Activated CD8-positive, alpha-beta memory T cell treated with anti-CD3 and anti-CD28 coated beads, Interleukin-2, amount 50 U/mL, for 1 hour (primary cell): ENCODE results near the gene ESRRG.
"Not testable (repeated sequence)": the region's sequence is repeated elsewhere in the genome, so short reads cannot be mapped to it uniquely, and the experiment has no call there.

Experiments
- DNase-seq: peaks from one replicate; pipeline ENCODE4 v3.0.0-alpha.2; 2020; ENCODE audit errors: extremely low read depth

Gene ESRRG

GRCh38 chr1:216563087-216563486 lies 160.1 kb downstream of the ESRRG start:
- no peak for DNase-seq

GRCh38 chr1:216562383-216562782 lies 160.8 kb downstream of the ESRRG start:
- no peak for DNase-seq

- no peak for DNase-seq
Measured at GRCh38 chr1:216560527-216560926, 162.7 kb downstream of the ESRRG start.

- DNase-seq = no peak
Measured at GRCh38 chr1:216559359-216559758, 163.9 kb downstream of the ESRRG start.

GRCh38 chr1:216555653-216556052 lies 167.6 kb downstream of the ESRRG start:
- DNase-seq = no peak

- no peak for DNase-seq
Measured at GRCh38 chr1:216554934-216555333, 168.3 kb downstream of the ESRRG start.

- DNase-seq = no peak
Measured at GRCh38 chr1:216553766-216554165, 169.5 kb downstream of the ESRRG start.

GRCh38 chr1:216553040-216553439 lies 170.2 kb downstream of the ESRRG start:
- no peak for DNase-seq

- no peak for DNase-seq
Measured at GRCh38 chr1:216549796-216550195, 173.4 kb downstream of the ESRRG start.

- no peak for DNase-seq
Measured at GRCh38 chr1:216542741-216543140, 180.5 kb downstream of the ESRRG start.

- no peak for DNase-seq
Measured at GRCh38 chr1:216542263-216542662, 181.0 kb downstream of the ESRRG start.

GRCh38 chr1:216535751-216536150 lies 187.5 kb downstream of the ESRRG start:
- no peak for DNase-seq

- no peak for DNase-seq
Measured at GRCh38 chr1:216535059-216535458, 188.2 kb downstream of the ESRRG start.

- no peak for DNase-seq
Measured at GRCh38 chr1:216533776-216534175, 189.5 kb downstream of the ESRRG start.

- DNase-seq = no peak
Measured at GRCh38 chr1:216532251-216532798, 190.9 kb downstream of the ESRRG start.

GRCh38 chr1:216531263-216532239 lies 191.7 kb downstream of the ESRRG start:
- DNase-seq = no peak

GRCh38 chr1:216529851-216530250 lies 193.4 kb downstream of the ESRRG start:
- DNase-seq = not testable (repeated sequence)

GRCh38 chr1:216528816-216529215 lies 194.4 kb downstream of the ESRRG start:
- no peak for DNase-seq

GRCh38 chr1:216523449-216524190 lies 199.6 kb downstream of the ESRRG start:
- DNase-seq = no peak

GRCh38 chr1:216523043-216523442 lies 200.2 kb downstream of the ESRRG start:
- DNase-seq = no peak

- DNase-seq = no peak
Measured at GRCh38 chr1:216521477-216521876, 201.8 kb downstream of the ESRRG start.

GRCh38 chr1:216518844-216519627 lies 204.2 kb downstream of the ESRRG start:
- no peak for DNase-seq
